SHP77 (cell line): ENCODE measurements around the gene CSMD2.

ENCODE experiments used
- DNase-seq, 2 experiments: peaks; one replicate each; lab custom pipeline; 2025; lab: John Stamatoyannopoulos, UW

Gene CSMD2

DNA sequence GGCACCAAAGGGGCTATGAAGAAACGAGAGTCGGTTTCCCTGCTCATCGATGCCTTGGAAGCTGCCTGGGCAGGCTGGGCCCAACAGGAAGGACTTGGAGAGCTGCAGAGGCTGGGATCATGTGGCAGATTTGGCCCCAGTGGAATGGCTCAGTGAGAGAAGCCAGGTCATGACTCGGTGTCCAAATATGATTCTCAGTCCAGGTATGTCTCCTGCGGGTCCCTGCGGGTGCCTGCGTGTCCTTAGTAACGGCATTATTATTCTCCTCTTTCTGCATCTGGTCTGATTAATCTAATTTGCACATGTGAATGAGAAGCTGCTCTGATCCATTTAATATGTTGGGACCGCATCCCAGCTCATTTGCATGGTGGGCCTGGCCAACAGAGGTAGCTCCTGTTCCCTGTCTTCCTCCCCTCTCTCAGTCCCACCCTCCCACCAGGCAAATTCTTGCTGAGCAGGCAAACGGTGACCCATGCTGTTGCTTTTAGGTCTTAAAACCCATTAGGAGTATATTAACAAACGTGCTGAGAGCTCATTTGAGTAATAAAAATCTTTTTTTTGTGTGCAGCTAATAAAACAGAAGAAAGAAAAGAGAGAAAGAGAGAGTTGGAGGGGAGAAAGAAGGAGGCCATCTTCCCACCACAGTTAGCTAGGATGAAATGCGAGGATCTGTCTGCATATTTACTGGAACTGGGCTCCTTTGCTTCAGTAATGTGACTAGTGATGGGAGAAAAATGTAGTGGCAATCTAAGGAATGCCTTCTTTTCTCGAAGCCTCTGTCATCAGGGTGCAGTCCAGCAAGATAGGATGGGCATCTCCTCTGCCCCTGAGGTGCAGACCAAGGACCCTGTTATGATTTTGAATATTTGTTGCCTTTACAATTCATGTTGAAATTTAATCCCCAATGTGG is 167.6 kb downstream of the CSMD2 start:
- DNase-seq, result no peak

DNA sequence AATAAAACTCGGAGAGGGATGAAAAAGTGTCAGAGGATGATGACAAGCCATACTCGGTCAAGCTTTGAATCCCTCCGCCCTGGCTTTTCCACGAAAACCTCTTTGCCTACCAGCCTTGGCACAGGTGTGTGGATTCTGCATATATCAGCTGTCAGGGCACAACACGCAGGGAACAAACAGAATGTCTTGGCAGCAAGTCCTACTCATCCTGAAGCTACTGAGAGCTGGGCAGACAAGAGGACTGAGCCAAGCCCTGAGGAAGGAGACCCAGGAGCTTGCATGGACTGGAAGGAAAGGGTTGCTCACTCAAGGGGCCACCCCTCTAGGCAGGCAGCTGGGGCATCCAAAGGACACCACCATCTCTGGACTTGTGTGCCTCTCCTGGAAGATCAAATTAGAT is 168.7 kb downstream of the CSMD2 start:
- no peak for DNase-seq

DNA sequence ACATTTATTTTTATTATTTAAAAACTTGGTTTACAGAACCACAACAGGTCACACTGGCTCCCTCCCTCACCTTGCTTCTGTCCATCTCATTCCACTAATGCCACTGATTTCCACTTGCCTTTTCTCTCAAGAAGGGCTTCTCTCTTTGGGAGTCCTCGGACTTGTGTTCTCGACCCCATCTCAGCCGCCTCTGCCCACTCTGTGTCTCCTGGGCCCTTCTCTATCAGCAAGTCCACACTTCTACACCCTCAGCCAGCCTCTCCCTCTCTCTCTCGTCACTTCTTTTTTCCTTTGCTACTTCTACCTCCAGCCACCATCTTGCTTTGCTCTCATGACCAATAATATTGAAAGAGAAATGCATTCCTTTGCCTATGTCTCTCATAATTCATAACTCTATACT is 171.7 kb downstream of the CSMD2 start:
- no peak for DNase-seq

DNA sequence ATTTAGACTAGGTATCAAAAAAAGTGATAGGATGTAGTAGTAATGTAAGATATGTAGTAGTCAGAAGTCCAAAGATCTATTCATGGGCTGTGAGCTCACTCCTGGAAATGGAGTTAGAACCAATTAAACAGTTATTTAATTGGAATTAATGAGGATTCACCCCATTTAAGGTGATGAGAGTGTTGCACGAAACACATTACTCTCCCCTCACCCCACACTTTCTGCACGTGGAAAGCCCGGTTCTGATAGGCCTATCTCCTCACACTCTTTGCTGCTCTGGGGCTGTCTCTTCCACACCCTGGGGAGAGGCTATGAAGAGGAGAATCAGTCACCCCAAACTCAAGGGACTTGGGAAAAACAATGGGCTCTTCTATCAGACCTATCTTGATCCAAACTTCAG is 174.7 kb downstream of the CSMD2 start:
- DNase-seq, result no peak

DNA sequence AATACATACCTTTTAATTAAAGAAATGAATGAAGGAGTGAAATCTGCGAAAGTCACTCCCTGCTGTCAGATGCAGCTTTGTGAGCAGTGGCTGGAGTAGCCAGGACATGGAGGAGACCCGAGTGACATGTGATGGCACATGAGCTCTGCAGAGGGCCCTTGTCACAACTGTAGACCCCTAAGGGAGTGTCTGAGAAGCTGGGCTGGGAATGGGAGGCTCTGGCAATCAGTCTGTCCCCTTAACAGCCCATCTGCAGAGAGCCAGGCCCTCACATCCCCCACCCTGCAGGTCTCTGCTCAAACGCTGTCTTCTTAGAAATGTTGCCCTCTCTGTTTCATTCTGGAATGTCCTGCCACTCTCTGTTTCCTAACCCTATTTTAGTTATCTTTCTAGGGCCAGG is 176.9 kb downstream of the CSMD2 start:
- no peak for DNase-seq

DNA sequence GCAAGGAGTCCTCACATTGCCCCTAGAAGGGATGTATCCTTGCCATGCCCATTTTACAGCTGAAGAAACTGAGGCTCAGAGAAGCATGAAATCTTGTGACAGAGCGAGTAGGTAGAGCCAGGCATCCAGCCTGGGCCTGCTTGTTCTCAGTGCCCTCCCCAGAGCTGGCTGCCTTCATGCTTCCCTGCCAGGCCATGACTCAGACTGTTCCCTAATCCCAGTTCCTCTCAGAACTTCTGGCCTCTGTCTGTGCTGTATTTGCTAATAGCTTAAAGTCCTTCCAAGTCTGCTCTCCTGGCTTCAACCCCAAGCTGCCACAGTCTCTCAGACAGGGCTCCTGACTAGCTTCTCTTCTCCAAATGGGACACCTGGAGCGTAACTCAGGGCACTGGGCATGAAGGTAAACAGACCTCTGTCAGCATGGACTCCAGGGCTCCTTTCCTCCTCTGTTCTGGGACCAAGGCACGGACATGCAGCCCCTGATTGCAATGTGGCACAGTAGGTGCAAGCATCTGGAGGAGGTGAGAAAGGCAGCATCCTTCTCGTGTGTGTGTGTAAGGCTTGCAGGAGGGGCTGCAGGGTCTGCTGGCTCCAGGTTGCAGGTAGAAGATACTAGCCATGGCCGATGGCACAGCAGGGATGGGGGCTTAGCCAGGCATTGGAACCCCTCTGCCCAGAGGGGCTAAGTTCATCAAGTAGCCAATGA is 178.5 kb downstream of the CSMD2 start:
- DNase-seq, result no peak

DNA sequence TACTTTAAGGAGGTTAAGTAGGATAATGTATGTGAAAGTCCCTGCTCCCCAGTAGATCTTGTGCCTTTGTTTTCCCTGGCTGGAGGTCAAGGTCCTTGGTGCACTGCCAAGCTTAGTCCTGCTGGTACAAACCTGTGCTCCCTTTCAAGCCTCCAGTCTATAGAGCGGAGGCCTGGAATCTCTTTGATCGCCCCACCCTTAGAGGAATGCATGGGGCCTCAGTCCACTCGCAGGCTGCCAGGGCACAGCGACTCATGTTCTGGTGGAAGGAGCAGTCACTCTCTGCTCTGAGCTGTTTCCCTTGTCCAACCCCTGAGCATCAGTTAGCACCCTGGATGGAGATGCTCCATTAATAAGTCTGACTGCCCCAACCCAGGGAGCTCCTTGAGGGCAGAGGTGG is 179.4 kb downstream of the CSMD2 start:
- DNase-seq, result no peak

DNA sequence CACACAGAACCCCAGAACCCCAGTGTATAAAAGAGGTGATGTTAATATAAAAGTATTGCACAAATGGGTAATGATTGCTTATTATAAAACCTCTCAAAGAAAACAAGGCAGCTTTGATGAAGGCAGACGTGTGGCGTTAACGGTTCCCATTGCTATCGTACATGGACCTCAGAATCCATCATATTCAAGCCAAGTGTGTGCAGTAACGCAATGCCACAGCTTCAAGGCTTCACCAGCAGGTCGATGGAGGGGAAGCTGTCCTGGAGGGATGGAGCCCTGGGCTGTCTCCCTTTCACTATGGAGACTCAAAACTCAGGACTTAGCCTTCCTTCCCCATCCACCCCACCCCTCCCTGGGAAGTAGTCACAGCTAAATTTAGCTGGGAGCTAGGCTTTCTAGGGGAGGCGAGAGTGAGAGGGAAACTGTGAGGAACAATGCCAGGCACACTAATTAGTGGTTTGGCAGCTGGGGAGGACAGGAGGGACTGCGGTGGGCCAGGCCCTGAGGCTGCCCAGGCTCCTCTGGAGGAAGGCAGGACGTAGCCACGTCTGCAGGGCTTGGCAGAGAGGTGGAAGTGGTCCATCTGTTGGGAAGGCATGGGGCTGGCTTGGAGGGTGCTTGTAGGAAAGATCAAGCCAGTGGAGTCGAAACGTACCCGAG is 180.0 kb downstream of the CSMD2 start:
- DNase-seq, result no peak

DNA sequence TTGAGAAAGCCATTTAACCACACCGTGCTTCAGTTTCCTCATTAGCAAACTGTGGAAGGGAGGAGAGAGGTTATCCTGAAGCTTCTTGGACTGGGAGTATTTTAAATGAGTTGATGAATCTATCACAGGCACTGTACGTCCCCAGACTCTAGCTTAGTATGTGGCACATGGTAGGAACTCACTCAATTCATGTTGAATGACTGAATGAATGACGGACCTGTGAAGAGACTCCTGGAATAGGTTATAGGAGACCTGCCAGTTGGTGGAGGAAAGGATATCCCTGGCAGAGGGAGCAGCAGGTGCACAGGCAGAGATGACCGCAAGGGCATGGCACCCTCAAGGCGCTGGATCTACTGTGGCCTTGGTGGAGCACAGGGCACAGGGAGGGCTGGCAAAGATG is 182.6 kb downstream of the CSMD2 start:
- no peak for DNase-seq

DNA sequence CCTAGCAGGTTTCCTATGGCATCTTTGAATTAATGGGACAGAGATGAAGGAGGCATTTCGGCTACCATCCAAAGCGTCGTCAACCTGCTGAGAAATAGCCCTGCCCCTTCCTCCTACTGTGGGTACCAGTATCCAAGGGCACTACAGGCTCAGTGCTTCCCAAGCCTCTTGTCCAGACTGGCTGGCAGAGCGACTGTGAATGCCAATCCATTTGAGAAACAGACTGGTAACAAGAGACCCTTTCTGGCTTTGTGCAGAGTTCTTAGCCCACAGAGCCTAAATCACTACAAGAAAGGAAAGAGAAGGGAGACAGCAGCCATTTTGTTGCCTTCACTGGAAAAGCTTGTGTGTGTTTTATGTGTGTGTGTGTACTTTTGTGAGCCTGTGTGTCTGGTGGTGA is 185.7 kb downstream of the CSMD2 start:
- DNase-seq, result no peak

DNA sequence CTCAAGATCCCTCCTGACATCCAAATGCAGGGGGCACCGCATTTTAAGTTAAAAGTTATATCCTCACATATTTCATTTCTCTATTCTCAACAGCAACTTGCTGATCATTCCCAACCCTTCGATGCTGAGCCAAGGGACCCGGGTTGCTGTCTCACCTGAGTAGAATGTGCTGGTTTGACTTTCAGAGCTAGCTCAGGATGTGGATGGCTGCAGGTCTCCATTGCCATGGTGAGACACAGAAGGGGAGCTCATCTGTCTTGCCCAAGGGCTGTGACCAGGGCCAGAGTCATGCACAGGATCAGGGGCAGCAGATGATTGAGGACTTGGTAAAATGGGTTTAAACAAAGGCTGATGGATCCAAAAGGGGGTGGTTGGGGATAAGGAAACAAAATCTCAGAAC is 189.1 kb downstream of the CSMD2 start:
- no peak for DNase-seq

DNA sequence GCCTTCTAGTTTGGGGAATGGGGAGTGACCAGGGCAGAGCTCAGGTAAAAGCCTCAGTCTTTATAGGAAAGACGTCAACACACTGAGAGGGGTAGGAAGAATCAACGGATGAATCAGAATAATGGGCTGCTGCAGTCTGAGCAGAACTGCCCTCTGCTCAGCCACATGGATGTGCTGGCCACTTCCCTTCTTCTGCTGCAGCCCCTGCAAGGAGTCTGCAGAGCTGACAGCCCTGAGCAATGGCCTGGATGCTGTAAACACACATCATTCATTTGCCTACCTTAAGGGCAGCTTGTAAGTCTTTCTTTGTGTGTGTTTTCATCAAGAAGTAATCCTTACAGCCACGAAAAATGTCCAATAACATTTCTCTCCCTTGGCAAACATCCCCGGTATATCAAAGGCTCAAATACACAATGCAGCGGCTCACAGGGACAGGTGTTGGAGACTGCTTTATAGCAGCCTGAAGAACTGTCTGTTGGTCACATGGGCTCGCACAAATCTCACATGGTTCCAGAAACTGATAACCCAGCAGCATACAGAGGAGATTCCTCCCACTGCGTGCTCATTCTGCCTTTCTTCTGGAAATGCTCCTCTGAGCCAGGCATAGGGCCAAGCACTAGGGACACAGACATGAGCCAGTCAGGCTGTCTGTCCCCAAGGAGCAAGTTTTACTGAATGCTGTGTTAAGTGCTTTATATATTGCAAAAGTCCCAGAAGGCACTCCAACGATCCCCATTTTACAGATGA is 191.1 kb downstream of the CSMD2 start:
- no peak for DNase-seq

DNA sequence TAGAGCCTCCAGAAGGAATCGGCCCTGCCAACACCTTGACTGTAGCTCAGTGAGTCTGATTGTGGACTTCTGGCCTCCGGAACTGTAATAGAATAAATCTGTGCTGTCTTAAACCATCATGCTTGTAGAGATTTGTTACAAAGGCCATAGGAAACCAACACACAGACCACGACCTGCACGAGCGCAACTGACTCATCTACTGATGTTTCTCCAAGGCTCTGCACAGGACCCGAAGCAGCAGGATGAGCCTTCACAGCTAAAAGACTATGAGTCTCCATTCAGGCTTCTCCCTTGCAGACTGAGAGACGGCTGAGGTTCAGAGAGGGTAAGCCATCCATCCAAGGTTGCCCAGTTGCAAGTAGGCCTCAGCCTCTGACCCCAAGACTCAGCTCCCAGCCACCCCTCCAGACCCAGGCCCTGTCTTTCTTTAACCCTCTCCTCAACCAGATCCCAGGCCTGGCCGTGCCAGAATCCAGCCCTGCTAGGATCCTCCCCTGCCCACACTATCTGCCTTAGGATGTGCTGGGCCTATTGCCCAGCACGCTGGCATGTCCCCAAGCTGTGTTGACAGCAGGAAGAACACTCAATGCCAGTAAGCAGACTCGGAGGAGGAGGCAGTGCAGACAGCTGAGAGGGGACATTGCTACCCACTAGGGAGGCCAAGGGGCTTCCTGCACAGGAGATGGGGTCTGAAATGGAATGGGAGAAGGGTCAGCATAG is 192.2 kb downstream of the CSMD2 start:
- no peak for DNase-seq

DNA sequence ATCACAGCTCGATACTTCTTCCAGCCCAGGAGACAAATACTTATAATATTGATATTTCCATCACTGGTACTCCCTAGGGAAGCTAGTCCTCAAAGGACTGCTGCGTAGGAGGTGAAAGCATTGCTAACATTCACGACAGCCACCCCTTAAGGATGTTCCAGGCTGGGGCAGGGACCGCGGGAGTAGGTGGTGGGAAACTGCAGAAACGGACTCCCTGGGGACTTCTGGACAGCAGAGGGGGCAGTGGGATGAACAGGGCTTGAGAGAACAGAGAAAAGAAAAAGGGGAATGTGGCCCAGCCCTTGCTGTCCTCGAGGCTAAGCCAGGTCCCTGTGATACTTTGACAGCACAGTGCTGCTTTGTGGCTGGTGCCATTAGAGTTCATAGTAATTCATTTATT is 193.1 kb downstream of the CSMD2 start:
- no peak for DNase-seq

DNA sequence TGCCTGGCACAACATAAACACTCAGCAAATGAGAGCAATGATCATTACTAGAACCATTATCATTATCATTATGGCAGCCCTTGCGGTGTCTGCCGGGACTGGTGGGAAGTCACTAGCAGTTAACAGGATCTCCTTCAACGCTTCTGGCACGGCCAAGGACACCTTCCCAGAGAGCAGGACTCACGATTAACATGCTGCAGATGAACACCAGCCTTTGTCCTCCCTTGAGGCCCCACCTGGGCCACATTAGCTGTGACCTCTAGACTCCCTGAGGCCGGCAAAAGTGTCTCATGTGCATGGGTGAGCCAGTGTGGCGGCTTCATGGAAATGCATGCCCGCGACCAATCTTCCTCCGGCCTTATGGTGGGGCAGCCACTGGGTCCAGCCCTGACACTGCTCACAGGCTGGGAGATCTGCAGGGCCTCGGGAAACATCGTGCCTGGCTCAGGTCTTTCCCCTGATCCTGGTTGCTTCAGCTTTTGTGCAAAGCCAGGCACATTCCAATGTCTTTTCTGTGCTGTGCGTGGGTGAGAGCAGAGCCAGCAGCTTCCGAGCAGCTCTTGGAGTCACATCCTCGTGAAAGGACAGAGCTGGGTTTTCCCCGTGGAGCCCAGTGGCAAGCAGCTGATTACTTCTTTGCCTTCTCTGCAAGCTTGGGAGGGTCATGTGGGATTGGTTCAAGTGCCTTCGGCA is 193.9 kb downstream of the CSMD2 start:
- DNase-seq, result no peak

DNA sequence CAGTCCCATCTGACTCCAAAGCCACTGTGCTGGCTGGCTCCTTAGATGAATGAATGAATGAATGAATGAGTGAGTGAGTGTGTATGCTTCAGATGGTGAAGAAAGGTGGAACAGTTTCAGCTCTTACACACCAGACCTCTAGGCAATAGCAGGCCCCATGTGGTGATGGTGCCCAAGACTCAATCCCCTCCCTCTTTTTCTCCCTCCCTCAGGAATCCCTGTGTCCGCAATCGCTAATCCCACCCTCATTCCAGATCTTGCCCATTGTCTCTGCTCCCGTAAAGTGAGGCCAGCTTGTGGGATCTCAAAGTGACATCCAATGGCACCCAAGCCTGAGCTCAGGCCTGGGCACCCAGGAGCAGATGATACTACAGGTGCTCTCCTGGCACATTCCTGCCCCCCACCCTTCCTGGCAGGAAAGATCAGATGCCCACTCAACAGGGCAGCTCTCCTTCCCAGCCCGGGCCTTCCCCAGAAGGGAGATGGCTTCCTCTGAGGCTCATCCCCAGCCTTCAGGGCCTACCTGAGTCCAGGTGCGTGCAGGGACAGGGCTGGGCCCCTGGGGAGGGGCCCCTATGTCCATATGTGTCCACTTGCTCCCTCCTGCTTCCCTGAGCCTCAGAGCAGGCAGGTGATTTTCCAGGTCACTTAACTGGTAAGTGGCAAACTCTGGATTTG is 194.7 kb downstream of the CSMD2 start:
- no peak for DNase-seq

DNA sequence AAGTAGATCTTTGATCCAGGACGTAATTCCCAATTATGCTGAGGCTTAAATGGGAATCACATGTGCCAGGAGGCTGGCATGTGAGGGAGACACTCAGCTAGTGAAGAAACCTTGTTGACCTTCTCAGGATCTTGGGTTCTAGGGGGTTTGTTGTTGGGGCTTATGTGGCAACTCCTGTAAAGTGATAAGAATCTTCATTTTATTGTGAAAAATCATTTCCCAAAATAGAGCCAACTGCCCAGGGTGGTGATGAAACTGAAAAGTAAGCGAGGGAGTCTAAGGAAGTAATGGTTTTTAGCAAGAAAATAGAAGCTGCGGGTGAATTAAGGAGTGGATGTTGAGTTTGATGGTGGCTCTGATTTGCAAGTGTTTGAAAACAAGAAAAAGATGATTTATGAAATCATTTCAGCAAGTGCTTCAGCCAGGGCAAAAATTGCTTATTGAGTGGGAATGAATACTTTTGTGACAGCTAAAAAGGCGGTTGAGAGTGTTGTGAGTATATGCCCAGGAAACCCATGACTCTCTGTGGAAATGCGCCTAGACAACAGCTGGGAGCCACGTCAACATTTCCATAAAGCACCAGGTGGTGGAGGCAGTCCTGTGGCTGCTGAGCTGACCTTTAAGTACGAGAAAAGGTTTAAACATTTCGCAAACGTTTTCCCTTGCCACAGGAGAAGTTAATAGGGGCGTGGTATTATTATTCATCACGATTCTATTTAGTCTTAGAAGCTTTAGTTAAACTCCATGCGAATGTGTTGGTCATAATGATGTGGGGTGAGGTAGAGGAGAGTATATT is 198.5 kb downstream of the CSMD2 start:
- DNase-seq, result no peak

DNA sequence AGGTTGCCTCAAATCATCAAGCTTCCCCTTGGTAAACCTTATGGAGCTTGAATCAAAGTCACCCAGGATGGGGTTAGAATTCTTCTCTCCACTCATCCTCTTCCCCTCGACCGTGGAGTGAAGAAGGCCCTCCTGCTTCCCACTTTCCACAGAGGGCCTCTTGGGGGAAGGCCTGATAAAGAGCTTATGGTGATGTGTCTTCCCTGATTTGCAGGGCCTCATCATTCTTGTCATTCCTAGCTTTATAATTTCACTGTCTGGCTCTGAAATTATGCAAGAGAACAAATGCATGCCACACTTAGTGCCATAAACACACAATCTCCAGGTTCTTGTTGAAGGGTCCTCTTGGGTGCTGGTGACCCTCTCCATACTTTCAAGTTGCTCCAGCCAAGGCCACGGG is 199.9 kb downstream of the CSMD2 start:
- no peak for DNase-seq

DNA sequence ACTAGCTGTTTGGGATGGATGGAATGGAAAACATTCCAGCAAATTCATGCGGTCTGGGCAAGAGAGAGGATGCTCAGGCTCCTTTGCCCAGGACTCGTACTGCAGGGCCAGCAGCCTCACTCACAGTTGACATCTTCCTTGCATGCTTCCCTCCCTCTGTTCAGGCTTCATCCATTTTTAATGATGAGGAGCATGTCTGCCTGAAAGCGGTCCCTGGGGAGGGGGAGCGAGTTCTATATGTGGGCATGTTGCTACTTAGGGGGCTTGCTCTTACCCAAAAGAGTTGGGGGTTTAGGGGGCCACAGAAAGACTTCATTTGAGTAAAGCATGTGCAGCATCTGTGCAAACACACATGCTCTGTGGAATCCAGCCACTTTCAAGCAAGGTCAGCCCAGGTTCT is 203.0 kb downstream of the CSMD2 start:
- no peak for DNase-seq
